ENCODE results near the gene KRT39.
"Not testable (repeated sequence)": the region's sequence is repeated elsewhere in the genome, so short reads cannot be mapped to it uniquely, and the experiment has no call there.

KRT39 gene

GRCh38 chr17:40966848-40967247 is at the start of gene KRT39:
TSS of gene KRT39 (minus strand) at chr17:40966948. CDS start at chr17:40966856, 92 bp downstream.
- DNase-seq (ENCODE audit: low read depth in 3 of 3, low spot score in 1 of 3) = no peak

- no peak for DNase-seq (ENCODE audit: low read depth in 3 of 3, low spot score in 1 of 3)
Observed at GRCh38 chr17:41015454-41015853, 48.7 kb upstream of the KRT39 start.

- no peak for DNase-seq (ENCODE audit: low read depth in 3 of 3, low spot score in 1 of 3)
Observed at GRCh38 chr17:41013606-41014005, 46.9 kb upstream of the KRT39 start.

GRCh38 chr17:41013181-41013580 is 46.4 kb upstream of the KRT39 start:
- DNase-seq (ENCODE audit: low read depth in 3 of 3, low spot score in 1 of 3) = no peak

GRCh38 chr17:41012326-41013120 is 45.8 kb upstream of the KRT39 start:
- DNase-seq (ENCODE audit: low read depth in 3 of 3, low spot score in 1 of 3) = no peak

- no peak for DNase-seq (ENCODE audit: low read depth in 3 of 3, low spot score in 1 of 3)
Observed at GRCh38 chr17:41010441-41010840, 43.7 kb upstream of the KRT39 start.

- DNase-seq (ENCODE audit: low read depth in 3 of 3, low spot score in 1 of 3) = no peak
Observed at GRCh38 chr17:41009936-41010335, 43.2 kb upstream of the KRT39 start.

- no peak for DNase-seq (ENCODE audit: low read depth in 3 of 3, low spot score in 1 of 3)
Observed at GRCh38 chr17:41009301-41009760, 42.6 kb upstream of the KRT39 start.

GRCh38 chr17:41008811-41009210 is 42.1 kb upstream of the KRT39 start, which contains the start of gene KRTAP3-1:
TSS of gene KRTAP3-1 (minus strand) at chr17:41009128. CDS start at chr17:41009074, 54 bp downstream.
- DNase-seq (ENCODE audit: low read depth in 3 of 3, low spot score in 1 of 3) = no peak

- DNase-seq (ENCODE audit: low read depth in 3 of 3, low spot score in 1 of 3) = no peak
Observed at GRCh38 chr17:41004397-41004796, 37.6 kb upstream of the KRT39 start.

GRCh38 chr17:41003926-41004325 is 37.2 kb upstream of the KRT39 start:
- no peak for DNase-seq (ENCODE audit: low read depth in 3 of 3, low spot score in 1 of 3)

- DNase-seq (ENCODE audit: low read depth in 3 of 3, low spot score in 1 of 3) = no peak
Observed at GRCh38 chr17:41002814-41003213, 36.1 kb upstream of the KRT39 start.

- no peak for DNase-seq (ENCODE audit: low read depth in 3 of 3, low spot score in 1 of 3)
Observed at GRCh38 chr17:41001795-41002194, 35.0 kb upstream of the KRT39 start.

GRCh38 chr17:40999563-40999962 is 32.8 kb upstream of the KRT39 start, which contains the start of gene KRTAP3-2:
TSS of gene KRTAP3-2 (minus strand) at chr17:40999906. CDS start at chr17:40999853, 53 bp downstream.
- not testable (repeated sequence) for DNase-seq (ENCODE audit: low read depth in 3 of 3, low spot score in 1 of 3)

GRCh38 chr17:40997361-40997760 is 30.6 kb upstream of the KRT39 start:
- DNase-seq (ENCODE audit: low read depth in 3 of 3, low spot score in 1 of 3) = no peak

GRCh38 chr17:40996829-40997228 is 30.1 kb upstream of the KRT39 start:
- no peak for DNase-seq (ENCODE audit: low read depth in 3 of 3, low spot score in 1 of 3)

- DNase-seq (ENCODE audit: low read depth in 3 of 3, low spot score in 1 of 3) = no peak
Observed at GRCh38 chr17:40995116-40995515, 28.4 kb upstream of the KRT39 start.

GRCh38 chr17:40993839-40994238 is 27.1 kb upstream of the KRT39 start, which contains the start of gene KRTAP3-3:
TSS of gene KRTAP3-3 (minus strand) at chr17:40994164. CDS start at chr17:40994097, 67 bp downstream.
- no peak for DNase-seq (ENCODE audit: low read depth in 3 of 3, low spot score in 1 of 3)

GRCh38 chr17:40993084-40993483 is 26.3 kb upstream of the KRT39 start:
- no peak for DNase-seq (ENCODE audit: low read depth in 3 of 3, low spot score in 1 of 3)

GRCh38 chr17:40992666-40993065 is 25.9 kb upstream of the KRT39 start:
- DNase-seq (ENCODE audit: low read depth in 3 of 3, low spot score in 1 of 3) = no peak

GRCh38 chr17:40986920-40987319 is 20.2 kb upstream of the KRT39 start:
- no peak for DNase-seq (ENCODE audit: low read depth in 3 of 3, low spot score in 1 of 3)

- no peak for DNase-seq (ENCODE audit: low read depth in 3 of 3, low spot score in 1 of 3)
Observed at GRCh38 chr17:40984226-40984625, 17.5 kb upstream of the KRT39 start, which contains the start of gene KRT40. TSS of gene KRT40 (minus strand) at chr17:40984326. CDS start at chr17:40984273, 53 bp downstream.

Measured in stimulated activated CD4-positive, alpha-beta T cell treated with anti-CD3 and anti-CD28 coated beads, TNF-alpha, amount 100 ng/mL, for 1 hour (primary cell).